ENCODE results near the gene TRPM1.

TRPM1 gene

DNA sequence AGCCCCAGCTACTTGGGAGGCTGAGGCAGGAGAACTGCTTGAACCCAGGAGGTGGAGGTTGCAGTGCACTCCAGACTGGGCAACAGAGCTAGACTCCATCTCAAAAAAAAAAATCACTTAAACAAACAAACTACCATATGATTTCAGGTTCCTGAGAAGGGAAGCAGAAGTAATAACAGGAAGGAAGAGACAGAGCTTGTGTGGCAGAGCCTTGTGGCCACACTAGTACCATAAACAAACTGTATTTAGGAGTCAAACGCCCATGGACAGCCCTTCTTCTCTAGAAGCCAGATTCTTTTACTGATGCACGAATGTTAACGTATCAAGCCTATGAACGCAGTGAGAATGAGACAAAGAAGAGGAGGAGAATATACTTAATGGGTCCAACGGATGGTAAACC, 122.1 kb downstream of the TRPM1 start:
- no peak for DNase-seq (ENCODE audit: low read depth in 2 of 2, low spot score in 1 of 2)

DNA sequence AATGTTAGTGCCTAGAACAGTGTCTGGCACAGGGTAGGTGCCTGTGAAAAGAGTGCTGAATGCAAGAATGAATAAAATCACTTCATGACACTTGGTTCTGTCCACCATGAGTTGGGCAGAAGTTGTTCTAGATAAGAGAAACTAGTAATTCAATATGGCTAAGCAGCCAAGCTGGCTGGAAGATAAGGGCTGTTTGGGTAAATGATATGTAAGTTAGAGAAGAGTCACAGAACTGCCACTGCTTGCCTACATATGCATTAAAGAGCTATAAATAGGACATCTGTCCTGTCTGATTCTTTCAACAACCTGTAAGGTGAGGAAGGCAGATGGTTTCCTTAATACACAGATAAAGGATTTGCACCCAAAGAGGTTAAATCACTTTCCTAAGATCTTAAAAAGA, 123.2 kb downstream of the TRPM1 start:
- DNase-seq (ENCODE audit: low read depth in 2 of 2, low spot score in 1 of 2): no peak

DNA sequence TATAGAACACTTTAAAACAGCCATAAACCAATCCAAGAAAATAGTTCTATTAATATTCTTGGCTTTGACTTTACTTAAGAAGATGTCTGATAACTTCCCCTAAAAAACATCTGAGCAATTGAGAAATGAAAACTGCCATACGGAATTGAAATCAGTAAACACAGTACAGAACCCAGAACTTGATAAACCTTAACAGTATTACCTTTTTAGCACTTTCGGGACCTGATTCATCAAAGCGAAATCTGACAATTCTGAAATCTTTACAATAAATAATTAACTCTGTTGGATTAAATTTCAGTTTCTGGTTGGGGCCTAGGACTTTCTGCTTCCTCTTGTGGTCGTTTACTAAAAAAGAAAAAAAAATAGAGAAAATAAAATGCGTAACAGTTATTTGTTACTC, 127.4 kb downstream of the TRPM1 start:
- no peak for DNase-seq (ENCODE audit: low read depth in 2 of 2, low spot score in 1 of 2)

DNA sequence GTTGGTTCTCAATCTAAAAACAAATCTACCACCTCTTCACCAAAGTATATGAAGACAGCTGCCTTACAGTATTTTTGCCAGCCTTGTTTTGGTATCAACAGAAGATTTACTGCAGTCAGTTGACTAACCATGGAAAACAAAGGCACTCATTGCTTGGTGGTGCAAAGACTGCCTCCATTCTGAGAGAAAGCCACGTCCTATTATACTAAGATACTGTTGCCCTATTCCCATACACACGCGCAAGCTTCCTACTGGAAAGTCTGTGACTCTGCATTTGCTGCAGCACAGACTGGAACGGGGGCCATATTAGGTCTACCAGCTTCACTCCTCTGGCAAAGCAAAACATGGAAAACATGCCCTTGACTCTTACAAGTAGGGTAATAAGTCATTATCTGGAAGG, 128.1 kb downstream of the TRPM1 start:
- DNase-seq (ENCODE audit: low read depth in 2 of 2, low spot score in 1 of 2): no peak

DNA sequence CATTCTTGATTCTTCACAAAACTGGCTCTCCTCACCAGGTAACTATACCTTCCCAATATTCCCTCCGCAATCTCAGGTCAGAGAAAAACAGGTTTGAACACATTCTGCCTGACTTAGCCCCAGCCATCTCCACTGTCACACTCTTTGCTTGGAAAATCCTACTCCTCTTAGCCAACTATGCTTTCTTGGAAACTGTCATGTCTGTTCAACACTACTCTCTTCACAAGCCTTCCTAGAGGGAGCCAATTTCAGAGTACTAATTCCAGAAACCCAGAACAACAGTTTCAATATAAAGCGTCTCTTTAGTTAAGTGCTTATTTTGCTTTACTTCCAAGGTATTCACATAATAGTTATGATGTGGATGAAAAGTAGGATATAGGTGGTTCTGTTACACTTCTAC, 131.8 kb downstream of the TRPM1 start:
- DNase-seq (ENCODE audit: low read depth in 2 of 2, low spot score in 1 of 2): no peak

DNA sequence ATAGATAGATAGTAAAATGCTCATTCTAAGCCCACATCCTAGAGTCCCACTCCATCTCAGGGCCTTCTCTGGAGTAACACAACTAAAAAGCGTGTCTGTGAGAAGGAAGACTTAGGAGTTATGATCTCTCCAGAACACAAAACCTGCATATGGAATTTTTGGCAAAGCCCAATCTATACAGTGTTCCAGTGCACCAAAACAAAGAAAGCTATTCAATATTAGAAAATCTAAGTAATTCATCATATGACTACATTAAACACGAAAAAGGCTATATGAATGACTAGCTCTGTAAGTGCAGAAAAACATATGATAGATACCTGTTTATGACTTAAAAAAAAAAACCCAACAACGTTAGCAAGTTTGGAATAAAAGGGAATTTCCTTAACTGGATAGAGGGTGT, 137.8 kb downstream of the TRPM1 start:
- no peak for DNase-seq (ENCODE audit: low read depth in 2 of 2, low spot score in 1 of 2)

DNA sequence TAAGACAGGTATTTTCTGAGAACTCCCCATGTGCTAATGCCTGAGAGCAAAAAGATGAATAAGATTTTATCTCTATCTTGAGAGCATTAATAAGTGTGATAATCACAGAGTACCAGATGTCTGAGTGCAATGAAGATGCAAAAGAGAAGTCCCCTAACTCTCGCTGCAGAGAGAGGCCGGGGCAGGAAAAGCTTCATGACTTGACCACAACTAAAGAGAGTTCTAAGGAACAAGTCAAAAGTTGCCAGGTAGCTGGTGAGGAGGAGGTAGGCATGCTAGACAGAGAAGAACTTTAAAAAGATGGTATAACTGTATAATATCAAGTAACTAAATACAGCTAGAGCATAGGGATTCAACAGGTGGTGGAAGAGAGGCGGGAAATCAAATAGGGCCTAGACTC, 138.9 kb downstream of the TRPM1 start:
- no peak for DNase-seq (ENCODE audit: low read depth in 2 of 2, low spot score in 1 of 2)

DNA sequence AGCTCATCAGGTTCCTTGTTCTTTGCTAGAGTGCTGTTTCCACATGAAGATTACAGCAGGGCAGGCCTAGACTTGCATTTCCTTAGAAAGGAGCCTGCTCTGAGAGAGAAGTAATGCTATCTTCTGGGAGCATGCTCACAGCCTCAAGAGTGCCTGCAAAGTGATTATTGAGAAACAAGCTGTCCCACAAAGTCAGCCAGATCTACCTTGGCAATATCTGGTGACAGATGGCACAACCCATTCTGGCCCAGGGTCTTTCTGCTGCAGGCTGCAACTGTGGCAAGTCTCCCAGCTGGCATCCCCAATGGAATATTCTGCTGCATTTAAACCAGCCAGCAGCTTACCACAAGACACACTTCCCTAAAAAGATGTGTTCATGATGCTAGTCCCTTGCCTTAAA, 139.4 kb downstream of the TRPM1 start:
- DNase-seq (ENCODE audit: low read depth in 2 of 2, low spot score in 1 of 2): no peak

GRCh38 chr15:30958219-30958618, 143.3 kb downstream of the TRPM1 start:
- DNase-seq (ENCODE audit: low read depth in 2 of 2, low spot score in 1 of 2): no peak

DNA sequence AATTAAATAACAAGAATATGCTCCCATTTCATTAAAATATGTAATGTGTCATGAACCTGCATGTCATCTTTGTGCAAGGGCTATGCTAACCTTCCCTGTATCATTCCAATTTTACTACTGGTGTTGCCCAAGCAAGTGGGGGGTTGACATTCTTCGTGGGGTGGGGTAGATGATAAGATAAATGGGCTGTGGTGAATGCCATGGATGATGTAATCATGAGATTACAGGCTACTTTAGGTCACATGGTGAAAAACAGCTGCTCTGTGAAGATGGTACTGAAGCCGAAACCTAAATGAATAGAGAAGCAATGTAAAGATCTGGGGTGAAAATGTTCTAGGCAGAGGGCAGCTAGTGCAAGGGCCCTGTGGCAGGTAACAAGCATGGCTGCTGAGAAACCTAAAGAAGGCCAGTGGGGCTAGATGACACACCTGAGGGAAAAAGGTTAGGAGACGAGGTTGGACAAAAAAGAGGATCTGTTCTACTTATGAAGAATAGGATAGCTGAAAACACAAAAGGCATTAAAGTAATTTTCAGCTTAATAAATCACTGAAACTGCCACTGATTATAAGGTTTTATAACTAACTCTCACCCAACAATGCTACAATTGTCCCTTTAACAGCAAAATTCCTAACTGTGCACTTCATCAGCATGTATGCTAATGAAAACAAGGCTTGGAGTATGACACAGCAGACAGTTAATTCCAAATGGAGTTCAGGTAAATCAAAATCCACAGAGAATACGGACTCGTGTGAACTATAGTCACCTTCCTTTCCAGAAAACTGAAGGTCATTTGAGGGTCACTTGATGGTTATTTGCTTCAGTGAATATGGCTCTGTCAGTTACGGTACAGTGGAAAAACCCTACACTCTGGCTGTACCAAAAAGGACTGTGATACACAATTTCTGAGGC, 145.1 kb downstream of the TRPM1 start:
- no peak for DNase-seq (ENCODE audit: low read depth in 2 of 2, low spot score in 1 of 2)

- no peak for DNase-seq (ENCODE audit: low read depth in 2 of 2, low spot score in 1 of 2)
These were observed 146.9 kb downstream of the TRPM1 start for GRCh38 chr15:30954674-30955073.

GRCh38 chr15:30953731-30954378, 147.7 kb downstream of the TRPM1 start:
- DNase-seq (ENCODE audit: low read depth in 2 of 2, low spot score in 1 of 2): no peak

DNA sequence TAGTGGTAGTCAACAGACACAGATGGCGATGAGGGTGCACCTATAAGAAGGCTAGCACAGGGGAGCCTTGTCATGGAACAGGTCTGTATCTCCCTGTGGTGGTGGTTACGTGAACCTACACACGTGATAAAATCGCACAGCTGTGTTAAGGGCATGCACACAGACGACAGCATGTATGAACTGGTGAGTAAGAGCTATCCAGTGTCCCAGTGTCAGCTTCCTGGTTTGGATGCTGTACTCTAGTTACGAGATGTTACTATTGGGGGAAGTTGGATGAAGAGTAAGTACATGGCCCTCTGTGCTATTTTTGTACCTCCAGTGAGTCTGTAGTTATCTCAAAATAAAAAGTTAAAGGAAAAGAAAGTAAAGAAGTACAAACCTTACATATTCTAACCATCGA, 148.3 kb downstream of the TRPM1 start:
- no peak for DNase-seq (ENCODE audit: low read depth in 2 of 2, low spot score in 1 of 2)
